GM23338 (cell line): Measurements from ENCODE around the gene TBRG4. TPM values are rescaled to one million over a fixed set of nuclear protein-coding genes. Genes with fewer than 3 reads are reported as not detected.

ENCODE experiments used
- ATAC-seq: fragments of 200-7000 bp; cut with Tn5 transposase; 3 replicates; pipeline ENCODE4 v1.9.1; 2020
- DNase-seq: peaks from one replicate; pipeline ENCODE4 v3.0.0-alpha.2; 2015; ENCODE audit warnings: low spot score
- H2AFZ ChIP-seq: fragments of 200-600 bp; sonication (generic); 2 replicates; pipeline ENCODE4 v1.8.0; 2016; ENCODE audit warnings: antibody characterized with exemption, mild to moderate bottlenecking, moderate library complexity
- H3F3A ChIP-seq: fragments of 200-600 bp; sonication (generic); replicated peaks from 2 replicates; pipeline ENCODE4 v1.8.0; 2017; ENCODE audit warnings: antibody characterized with exemption, mixed run types, low read depth
- H3K27ac ChIP-seq: fragments of 200-600 bp; sonication (generic); 2 replicates; pipeline ENCODE4 v1.6.1; 2016; ENCODE audit warnings: low read depth
- H3K27me3 ChIP-seq: fragments of 200-600 bp; sonication (generic); 2 replicates; pipeline ENCODE4 v1.8.0; 2016; ENCODE audit warnings: mild to moderate bottlenecking, mixed run types, moderate library complexity; ENCODE audit not compliant: insufficient read depth
- H3K36me3 ChIP-seq: fragments of 200-600 bp; sonication (generic); 2 replicates; pipeline ENCODE4 v1.8.0; 2016; ENCODE audit warnings: mild to moderate bottlenecking; ENCODE audit not compliant: insufficient read depth
- H3K4me1 ChIP-seq: fragments of 200-600 bp; sonication (generic); 2 replicates; pipeline ENCODE4 v1.8.0; 2016; ENCODE audit warnings: mild to moderate bottlenecking, moderate library complexity; ENCODE audit not compliant: insufficient read depth
- H3K4me2 ChIP-seq: fragments of 200-600 bp; sonication (generic); 2 replicates; pipeline ENCODE4 v1.7.1; 2017; ENCODE audit warnings: mixed run types
- H3K4me3 ChIP-seq: fragments of 200-600 bp; sonication (generic); 2 replicates; pipeline ENCODE4 v1.6.1; 2016; ENCODE audit warnings: mixed run types
- H3K79me2 ChIP-seq: fragments of 200-600 bp; sonication (generic); replicated peaks from 2 replicates; pipeline ENCODE4 v1.8.0; 2017; ENCODE audit warnings: mild to moderate bottlenecking; ENCODE audit not compliant: insufficient read depth
- H3K9me2 ChIP-seq: fragments of 200-600 bp; sonication (generic); 2 replicates; pipeline ENCODE4 v1.8.0; 2017; ENCODE audit not compliant: insufficient read depth
- H4K20me1 ChIP-seq: fragments of 200-600 bp; sonication (generic); replicated peaks from 2 replicates; pipeline ENCODE4 v1.8.0; 2017; ENCODE audit warnings: mild to moderate bottlenecking; ENCODE audit not compliant: insufficient read depth
- H3K27ac Mint-ChIP-seq: 2 replicates; pipeline ENCODE4 v1.8.0; 2020; ENCODE audit warnings: inconsistent platforms, mild to moderate bottlenecking, moderate library complexity, mixed read lengths
- H3K27me3 Mint-ChIP-seq: 3 replicates; pipeline ENCODE4 v1.8.0; 2022; ENCODE audit warnings: low read depth, mild to moderate bottlenecking, moderate library complexity, mixed read lengths, inconsistent platforms; ENCODE audit not compliant: insufficient read depth, poor library complexity
- H3K36me3 Mint-ChIP-seq: 3 replicates; pipeline ENCODE4 v1.8.0; 2021; ENCODE audit warnings: low read depth, mild to moderate bottlenecking, inconsistent platforms, moderate library complexity, mixed read lengths
- H3K4me1 Mint-ChIP-seq: 3 replicates; pipeline ENCODE4 v1.8.0; 2020; ENCODE audit warnings: mild to moderate bottlenecking, inconsistent platforms, mixed read lengths
- H3K4me3 Mint-ChIP-seq: 3 replicates; pipeline ENCODE4 v1.8.0; 2021; ENCODE audit warnings: moderate library complexity, mild to moderate bottlenecking, inconsistent platforms, mixed read lengths
- H3K9me3 Mint-ChIP-seq: 3 replicates; pipeline ENCODE4 v1.8.0; 2020; ENCODE audit warnings: moderate library complexity, mild to moderate bottlenecking, inconsistent platforms, mixed read lengths
- CREB1 ChIP-seq: fragments of 250-450 bp; sonication (Bioruptor Pico); IDR thresholded peaks from 2 replicates; pipeline ENCODE4 v1.5.0; 2020; ENCODE audit warnings: low read depth, mild to moderate bottlenecking, moderate library complexity
- CTCF ChIP-seq, 2 experiments: fragments of 200-600 bp in 1 of 2; sonication (generic) in 1 of 2; conservative IDR thresholded peaks; 2 replicates each; pipeline versions ENCODE4 v1.5.1 to v1.6.1; 2016 to 2017; ENCODE audit warnings: antibody characterized with exemption in 2 of 2, low read depth in 2 of 2, mild to moderate bottlenecking in 2 of 2, moderate library complexity in 1 of 2
- ETS1 ChIP-seq: IDR thresholded peaks from 2 replicates; pipeline ENCODE4 v1.6.1; 2016; ENCODE audit warnings: antibody characterized with exemption
- EZH2 ChIP-seq: fragments of 200-600 bp; sonication (generic); IDR thresholded peaks from one replicate; pipeline ENCODE4 v1.8.0; 2017; ENCODE audit warnings: antibody characterized with exemption, mild to moderate bottlenecking, low read depth; ENCODE audit not compliant: unreplicated experiment
- EZH2phosphoT487 ChIP-seq: fragments of 200-600 bp; sonication (generic); IDR thresholded peaks from one replicate; pipeline ENCODE4 v1.8.1; 2018; ENCODE audit warnings: antibody characterized with exemption; ENCODE audit not compliant: unreplicated experiment
- JUNB ChIP-seq: IDR thresholded peaks from one replicate; pipeline ENCODE4 v1.6.1; 2016; ENCODE audit warnings: antibody characterized with exemption; ENCODE audit not compliant: unreplicated experiment
- NANOG ChIP-seq: IDR thresholded peaks from 2 replicates; pipeline ENCODE4 v1.6.1; 2016; ENCODE audit warnings: antibody characterized with exemption, borderline replicate concordance
- POLR2AphosphoS5 ChIP-seq: IDR thresholded peaks from 2 replicates; pipeline ENCODE4 v1.6.1; 2016; ENCODE audit warnings: antibody characterized with exemption, low read depth
- REST ChIP-seq: IDR thresholded peaks from one replicate; pipeline ENCODE4 v1.6.1; 2018; ENCODE audit warnings: antibody characterized with exemption; ENCODE audit not compliant: unreplicated experiment
- STAT1 ChIP-seq: IDR thresholded peaks from one replicate; pipeline ENCODE4 v1.6.1; 2016; ENCODE audit warnings: antibody characterized with exemption; ENCODE audit not compliant: unreplicated experiment
- ZNF114 ChIP-seq: fragments of 250-450 bp; sonication (Bioruptor Pico); IDR thresholded peaks from 2 replicates; pipeline ENCODE4 v1.5.0; 2020; ENCODE audit warnings: mild to moderate bottlenecking, moderate library complexity
- ZNF331 ChIP-seq: fragments of 250-450 bp; sonication (Bioruptor Pico); IDR thresholded peaks from 2 replicates; pipeline ENCODE4 v1.5.0; 2020; ENCODE audit warnings: low read depth, mild to moderate bottlenecking, moderate library complexity
- ZNF462 ChIP-seq: fragments of 250-450 bp; sonication (Bioruptor Pico); IDR thresholded peaks from 2 replicates; pipeline ENCODE4 v1.5.0; 2020; ENCODE audit warnings: mild to moderate bottlenecking, moderate library complexity
- polyA plus RNA-seq: library from polyadenylated mRNA; unstranded; fragments of >200 nt; fragmentation: Nextera tagmentation; extraction: Ambion mirVana; gene quantifications from 2 replicates; pipeline ENCODE4 v1.2.1, GENCODE V29; 2016
- total RNA-seq: library from RNA; depleted of rRNA; stranded (reverse); fragments of >200 nt; shearing (Covaris generic); gene quantifications from 2 replicates; pipeline ENCODE4 v1.2.3, GENCODE V29; 2014

The TBRG4 gene
- total and polyA plus RNA-seq, 2 experiments from 2014 or later = 72.5 to 162 TPM

GRCh38 chr7:45064047-45064725, 47.3 kb downstream of the TBRG4 start:
- no peaks in the 10 kb centered on the region for H3K9me2 ChIP-seq
- no peaks in the 10 kb centered on the region for H3K27me3 ChIP-seq
- Mint-ChIP-seq H3K27me3 (peaks cover 2% of the 10 kb centered on the region), H3K9me3 (no peaks in the 10 kb centered on the region), H3K4me1 (no peaks in the 10 kb centered on the region), H3K36me3 (peaks cover 8% of the 10 kb centered on the region; the same call in 2 of the 3 replicates), H3K4me3 (no peak overlapping the region), H3K27ac (no peak overlapping the region)
- no peak overlapping the region for H3K4me2 ChIP-seq
- DNase-seq = no peak
- no peak overlapping the region for H3K4me3 ChIP-seq
- H4K20me1 ChIP-seq = no peaks in the 10 kb centered on the region; the same call in none of the 2 replicates
- peaks cover 13% of the 10 kb centered on the region; the same call in 1 of the 2 replicates for H3K79me2 ChIP-seq
- H3K4me1 ChIP-seq = no peaks in the 10 kb centered on the region
- H2AFZ ChIP-seq = no peak overlapping the region
- H3K36me3 ChIP-seq = no peaks in the 10 kb centered on the region
- H3K27ac ChIP-seq = no peak overlapping the region
- no peak for ATAC-seq
- TF ChIP-seq ZNF331 (CRISPR knock-in tag) = no peak
- TF ChIP-seq CREB1 (CRISPR knock-in tag) = no peak
- TF ChIP-seq REST = no peak
- no peak for TF ChIP-seq ZNF114 (CRISPR knock-in tag)
- TF ChIP-seq EZH2phosphoT487 = no peak
- no peak for TF ChIP-seq POLR2AphosphoS5
- TF ChIP-seq JUNB = no peak
- TF ChIP-seq STAT1 = no peak
- no peak for TF ChIP-seq EZH2
- no peak for TF ChIP-seq ETS1
- TF ChIP-seq ZNF462 (CRISPR knock-in tag) = no peak
- no peak for TF ChIP-seq NANOG
- no peak for TF ChIP-seq CTCF (conservative IDR thresholded peaks at IDR 0.05; ENCODE audit: low read depth in 2 of 2)
- no peaks in the 10 kb centered on the region for H3F3A ChIP-seq
